ENCODE measurements around the gene TEX12. TPM values are rescaled to one million over a fixed set of nuclear protein-coding genes. Genes with fewer than 3 reads are reported as not detected.
"Not testable (repeated sequence)": the region's sequence is repeated elsewhere in the genome, so short reads cannot be mapped to it uniquely, and the experiment has no call there.

The TEX12 gene
- total RNA-seq, 2 experiments from 2014 or later, result 0.40 TPM; not detected in 1

DNA sequence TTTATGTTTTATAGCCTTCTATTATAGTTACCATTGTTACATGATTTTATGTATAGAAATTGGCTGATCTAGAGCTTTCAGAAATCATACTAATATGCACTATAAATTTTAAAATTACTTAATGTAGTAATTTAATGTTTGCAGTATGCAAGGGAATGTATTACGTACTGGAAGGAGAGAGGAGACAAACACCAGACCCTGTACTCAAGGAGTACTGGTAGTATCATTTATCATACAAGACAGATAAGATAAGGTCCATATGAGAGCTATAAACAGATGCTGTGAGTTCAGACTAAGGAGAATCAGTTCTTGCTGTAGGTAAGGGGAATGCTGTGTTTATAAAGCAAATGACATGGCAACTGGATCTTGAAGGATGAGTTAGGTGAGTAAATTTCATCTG lies 8.9 kb downstream of the TEX12 start:
- Mint-ChIP-seq H3K36me3 (no peaks in the 10 kb centered on the region), H3K27me3 (peaks cover 34% of the 10 kb centered on the region), H3K4me3 (no peak overlapping the region), H3K4me1 (peaks cover 12% of the 10 kb centered on the region), H3K9me3 (no peaks in the 10 kb centered on the region), H3K27ac (no peak overlapping the region)
- DNase-seq (no peak), ATAC-seq (ENCODE audit: low read depth) (no peak)
- POLR2A ChIA-PET, result no interaction called here

DNA sequence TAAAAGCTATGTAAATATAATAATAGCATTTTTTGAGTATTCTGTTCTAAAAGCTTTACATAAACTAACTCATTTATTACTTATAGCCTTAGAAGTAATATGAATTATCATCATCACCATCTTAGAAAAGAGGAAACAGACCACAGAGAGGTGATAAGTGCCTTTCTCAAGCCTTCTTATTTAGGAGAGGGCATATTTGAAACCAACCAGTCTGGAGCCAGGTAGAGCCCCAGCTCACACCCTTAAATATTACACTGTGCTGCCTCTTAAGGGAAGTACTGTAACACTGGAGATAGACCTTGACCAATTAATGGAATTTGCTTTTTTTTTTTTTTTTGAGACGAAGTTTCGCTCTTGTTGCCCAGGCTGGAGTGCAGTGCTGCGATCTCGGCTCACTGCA lies 10.4 kb downstream of the TEX12 start:
- H3K27ac Mint-ChIP-seq, result no peak overlapping the region
- DNase-seq (no peak), ATAC-seq (ENCODE audit: low read depth) (no peak)
- no peak overlapping the region for H3K4me3 Mint-ChIP-seq
- H3K27me3 Mint-ChIP-seq, result peaks cover 34% of the 10 kb centered on the region
- peaks cover 12% of the 10 kb centered on the region for H3K4me1 Mint-ChIP-seq
- POLR2A ChIA-PET, result no interaction called here
- no peaks in the 10 kb centered on the region for H3K36me3 Mint-ChIP-seq
- H3K9me3 Mint-ChIP-seq, result no peaks in the 10 kb centered on the region

DNA sequence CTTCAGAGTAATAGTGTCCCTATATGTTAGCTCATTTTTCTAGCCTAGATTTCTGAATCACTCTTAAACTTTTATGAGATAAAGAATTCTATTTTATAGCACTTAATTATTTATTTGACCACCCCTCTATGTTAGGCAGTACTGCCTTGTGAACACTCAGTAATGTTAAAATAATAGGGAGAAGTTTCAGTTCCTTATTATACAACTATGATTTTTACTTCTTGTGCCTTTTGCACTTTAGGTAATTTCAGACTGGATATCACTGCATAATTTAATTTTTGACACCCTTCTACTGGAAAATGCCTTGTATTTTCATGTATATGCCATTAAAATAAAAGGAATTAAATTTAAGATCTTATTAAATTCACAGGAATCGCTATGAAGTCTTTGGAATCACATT lies 11.3 kb downstream of the TEX12 start:
- DNase-seq (no peak), ATAC-seq (ENCODE audit: low read depth) (no peak)
- H3K27me3 Mint-ChIP-seq, result peaks cover 34% of the 10 kb centered on the region
- no peak overlapping the region for H3K4me3 Mint-ChIP-seq
- POLR2A ChIA-PET, result no interaction called here
- no peaks in the 10 kb centered on the region for H3K9me3 Mint-ChIP-seq
- H3K4me1 Mint-ChIP-seq, result peaks cover 12% of the 10 kb centered on the region
- no peak overlapping the region for H3K27ac Mint-ChIP-seq
- H3K36me3 Mint-ChIP-seq, result no peaks in the 10 kb centered on the region

DNA sequence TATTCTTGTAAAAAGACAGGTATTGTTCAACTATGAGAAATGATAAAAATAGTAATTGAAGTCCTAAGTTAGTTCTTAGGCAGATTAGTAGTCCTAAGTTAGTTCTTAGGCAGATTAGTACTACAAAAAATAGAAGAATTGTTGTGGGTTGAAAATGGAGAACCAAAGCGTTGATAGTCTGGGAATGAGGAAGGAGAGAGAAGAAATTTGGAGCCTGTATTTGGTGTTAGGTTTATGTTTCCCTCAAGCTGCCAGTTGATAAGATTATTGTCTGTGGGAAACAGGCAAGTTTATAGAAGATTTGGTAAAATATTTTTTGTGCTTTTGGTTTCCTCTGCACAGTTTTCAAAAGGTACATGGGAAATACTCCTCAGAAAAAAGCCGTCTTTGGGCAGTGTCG lies 11.8 kb downstream of the TEX12 start:
- POLR2A ChIA-PET, result no interaction called here
- no peaks in the 10 kb centered on the region for H3K36me3 Mint-ChIP-seq
- H3K9me3 Mint-ChIP-seq, result no peaks in the 10 kb centered on the region
- H3K27me3 Mint-ChIP-seq, result peaks cover 31% of the 10 kb centered on the region
- H3K4me1 Mint-ChIP-seq, result peaks cover 12% of the 10 kb centered on the region
- H3K4me3 Mint-ChIP-seq, result no peak overlapping the region
- H3K27ac Mint-ChIP-seq, result no peak overlapping the region
- no peak for DNase-seq
- ATAC-seq (ENCODE audit: low read depth), result no peak

DNA sequence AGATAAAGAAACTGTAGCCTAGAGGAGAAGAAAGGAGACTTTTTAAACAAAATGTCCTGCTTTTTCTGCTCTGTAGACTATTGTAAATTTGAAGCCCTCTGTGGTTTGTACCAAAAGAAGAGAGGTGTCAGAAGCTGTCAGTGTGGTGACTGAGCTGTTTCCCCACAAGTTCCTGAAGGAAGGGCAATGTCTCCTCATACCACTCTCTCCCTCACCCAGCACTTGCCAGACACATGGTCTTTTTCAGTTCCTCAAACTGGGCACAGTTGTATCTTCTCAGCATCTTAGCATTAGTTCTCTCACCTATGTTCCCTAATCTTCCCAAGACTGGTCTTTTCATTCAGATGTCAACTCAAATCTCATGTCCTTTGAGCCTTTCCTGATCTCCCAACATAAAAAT lies 12.4 kb downstream of the TEX12 start:
- Mint-ChIP-seq H3K27ac (no peak overlapping the region), H3K4me3 (no peak overlapping the region), H3K9me3 (no peaks in the 10 kb centered on the region), H3K4me1 (peaks cover 10% of the 10 kb centered on the region), H3K27me3 (peaks cover 29% of the 10 kb centered on the region), H3K36me3 (no peaks in the 10 kb centered on the region)
- DNase-seq, result no peak
- ATAC-seq (ENCODE audit: low read depth), result no peak
- POLR2A ChIA-PET, result no interaction called here

DNA sequence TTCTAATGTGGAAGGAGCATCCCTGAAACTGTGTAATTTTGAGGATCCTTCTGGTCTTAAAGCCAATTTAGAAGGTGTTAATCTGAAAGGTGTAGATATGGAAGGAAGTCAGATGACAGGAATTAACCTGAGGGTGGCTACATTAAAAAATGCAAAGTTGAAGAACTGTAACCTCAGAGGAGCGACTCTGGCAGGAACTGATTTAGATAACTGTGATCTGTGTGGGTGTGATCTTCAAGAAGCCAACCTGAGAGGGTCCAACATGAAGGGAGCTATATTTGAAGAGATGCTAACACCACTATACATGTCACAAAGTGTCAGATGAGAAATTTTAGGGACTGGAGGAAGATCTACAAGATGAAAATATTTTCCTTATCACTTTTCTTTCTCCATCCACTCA lies 15.7 kb downstream of the TEX12 start:
- ATAC-seq (ENCODE audit: low read depth), result no peak
- DNase-seq, result no peak
- Mint-ChIP-seq H3K27me3 (peaks cover 24% of the 10 kb centered on the region), H3K27ac (no peak overlapping the region), H3K4me3 (no peak overlapping the region), H3K4me1 (peaks cover 4% of the 10 kb centered on the region), H3K9me3 (no peaks in the 10 kb centered on the region), H3K36me3 (no peaks in the 10 kb centered on the region)
- POLR2A ChIA-PET, result no interaction called here

DNA sequence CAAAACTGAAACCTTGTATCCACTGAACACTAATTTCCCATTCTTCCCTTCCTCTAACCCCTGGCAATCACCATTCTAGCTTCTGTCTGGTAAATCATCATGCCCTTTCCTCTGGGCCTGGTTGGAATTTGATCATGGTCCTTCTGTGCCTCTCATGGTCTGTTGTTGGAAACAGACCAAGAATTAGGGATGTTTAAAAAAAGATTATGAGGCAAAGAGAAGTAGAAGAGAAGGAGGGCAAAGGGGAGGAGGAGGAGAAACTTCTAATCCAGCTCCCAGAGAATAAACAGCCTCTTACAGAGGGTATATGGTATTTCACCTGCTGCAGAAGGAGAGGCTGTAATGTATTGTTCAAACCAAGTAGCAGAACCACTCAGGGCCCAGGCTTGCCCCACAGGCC lies 18.7 kb downstream of the TEX12 start:
- ATAC-seq (ENCODE audit: low read depth), result no peak
- no peak overlapping the region for H3K27ac Mint-ChIP-seq

DNA sequence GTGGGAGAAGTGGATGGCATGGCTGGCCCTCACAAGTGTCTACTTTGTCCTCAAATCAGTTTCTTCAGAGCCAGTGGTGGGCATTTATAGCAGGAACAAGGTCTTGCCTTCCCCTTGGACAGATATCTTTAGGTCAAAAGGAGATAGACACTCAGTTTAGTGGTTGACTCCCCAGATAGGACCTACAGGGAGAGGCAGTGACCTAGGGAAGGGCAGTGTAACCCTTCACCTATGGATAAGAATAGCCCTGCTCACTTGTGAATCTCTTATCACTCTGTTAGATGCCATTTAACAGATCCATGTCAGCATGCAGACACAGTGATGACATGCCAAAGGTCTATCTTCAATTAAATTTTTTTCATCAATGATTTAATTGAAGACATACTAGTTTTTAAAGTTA lies 19.1 kb downstream of the TEX12 start:
- no peak overlapping the region for H3K4me3 Mint-ChIP-seq
- no peak overlapping the region for H3K27ac Mint-ChIP-seq
- no peak for DNase-seq
- H3K4me1 Mint-ChIP-seq, result no peaks in the 10 kb centered on the region
- POLR2A ChIA-PET, result no interaction called here
- no peaks in the 10 kb centered on the region for H3K36me3 Mint-ChIP-seq
- peaks cover 9% of the 10 kb centered on the region for H3K27me3 Mint-ChIP-seq
- no peak for ATAC-seq (ENCODE audit: low read depth)
- no peaks in the 10 kb centered on the region for H3K9me3 Mint-ChIP-seq

More for the DNA sequence above, 18.7 kb downstream of the TEX12 start:
- POLR2A ChIA-PET, result no interaction called here
- no peaks in the 10 kb centered on the region for H3K9me3 Mint-ChIP-seq
- H3K27me3 Mint-ChIP-seq, result peaks cover 10% of the 10 kb centered on the region
- no peak for DNase-seq
- H3K4me3 Mint-ChIP-seq, result no peak overlapping the region
- no peaks in the 10 kb centered on the region for H3K36me3 Mint-ChIP-seq
- H3K4me1 Mint-ChIP-seq, result no peaks in the 10 kb centered on the region

DNA sequence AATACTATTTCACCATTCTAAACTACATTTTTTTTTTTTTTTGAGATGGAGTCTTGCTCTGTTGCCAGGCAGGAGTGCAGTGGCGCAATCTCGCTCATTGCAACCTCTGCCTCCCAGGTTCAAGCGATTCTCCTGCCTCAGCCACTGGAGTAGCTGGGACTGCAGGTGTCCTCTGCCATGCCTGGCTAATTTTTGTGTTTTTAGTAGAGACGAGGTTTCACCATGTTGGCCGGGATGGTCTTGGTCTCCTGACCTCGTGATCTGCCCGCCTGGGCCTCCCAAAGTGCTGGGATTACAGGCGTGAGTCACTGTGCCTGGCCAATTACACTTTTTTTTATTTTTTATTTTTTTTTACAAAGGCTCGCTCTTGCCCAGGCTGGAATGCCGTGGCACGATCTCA lies 27.9 kb downstream of the TEX12 start:
- POLR2A ChIA-PET, result interaction anchor here (0.6 kb wide), 1 partner anchor 57 kb away, joined by 3 read pairs; no protein-coding TSS in a partner anchor
- H3K27me3 Mint-ChIP-seq, result peaks cover 22% of the 10 kb centered on the region
- not testable (repeated sequence) for H3K4me3 Mint-ChIP-seq; H3K9me3 Mint-ChIP-seq; H3K4me1 Mint-ChIP-seq; H3K27ac Mint-ChIP-seq; H3K36me3 Mint-ChIP-seq; ATAC-seq (ENCODE audit: low read depth); DNase-seq

DNA sequence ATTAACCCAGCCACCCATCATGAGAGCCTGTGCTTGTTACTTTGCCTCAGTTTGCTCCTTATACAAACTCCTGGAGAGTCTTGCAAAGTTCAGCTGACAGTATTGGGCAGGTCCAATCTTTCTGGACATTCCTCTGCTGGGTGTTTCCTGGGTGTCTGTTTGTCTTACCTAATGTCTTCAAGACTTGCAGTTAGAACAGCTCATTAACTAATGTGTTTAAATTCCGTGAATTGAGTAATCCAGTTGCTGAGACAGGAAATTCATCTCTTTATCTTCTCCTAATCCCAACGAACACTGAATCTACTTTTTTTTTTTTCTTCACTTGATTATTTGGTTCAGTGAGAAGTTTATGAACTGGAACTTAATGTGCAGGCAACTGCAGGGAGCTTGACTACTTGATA lies 28.8 kb downstream of the TEX12 start:
- POLR2A ChIA-PET, result no interaction called here
- Mint-ChIP-seq H3K4me3 (no peak overlapping the region), H3K27ac (no peak overlapping the region), H3K4me1 (peaks cover 2% of the 10 kb centered on the region), H3K9me3 (peaks cover 3% of the 10 kb centered on the region), H3K36me3 (no peaks in the 10 kb centered on the region), H3K27me3 (peaks cover 22% of the 10 kb centered on the region)
- ATAC-seq (ENCODE audit: low read depth) (no peak), DNase-seq (no peak)

DNA sequence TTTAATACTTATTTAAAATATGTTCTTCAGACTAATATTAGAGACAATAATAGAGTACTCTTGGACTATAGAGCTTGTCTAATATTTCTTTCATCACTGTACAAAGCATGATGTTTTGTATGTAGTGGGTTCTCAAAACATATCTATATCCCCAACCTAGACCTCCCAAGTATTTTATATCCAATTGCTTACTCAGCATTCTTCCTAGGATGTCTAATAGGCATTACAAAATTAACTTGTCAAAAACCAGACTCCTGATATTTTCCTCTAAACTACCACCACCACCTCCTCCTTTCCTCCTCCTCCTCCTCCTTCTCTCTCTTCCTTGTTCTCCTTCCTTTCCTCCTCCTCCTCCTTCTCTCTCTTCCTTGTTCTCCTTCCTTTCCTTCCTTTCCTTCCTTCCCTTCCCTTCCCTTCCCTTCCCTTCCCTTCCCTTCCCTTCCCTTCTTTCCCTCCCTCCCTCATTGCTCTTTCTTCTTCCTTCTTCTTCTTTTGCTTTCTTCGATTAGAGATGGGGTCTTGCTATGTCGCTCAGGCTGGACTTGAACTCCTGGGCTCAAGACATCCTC lies 29.4 kb downstream of the TEX12 start:
- no peak overlapping the region for H3K4me3 Mint-ChIP-seq
- DNase-seq (no peak), ATAC-seq (ENCODE audit: low read depth) (no peak)
- peaks cover 2% of the 10 kb centered on the region for H3K4me1 Mint-ChIP-seq
- H3K36me3 Mint-ChIP-seq, result no peaks in the 10 kb centered on the region
- H3K27me3 Mint-ChIP-seq, result peaks cover 18% of the 10 kb centered on the region
- H3K27ac Mint-ChIP-seq, result no peak overlapping the region
- POLR2A ChIA-PET, result no interaction called here
- peaks cover 3% of the 10 kb centered on the region for H3K9me3 Mint-ChIP-seq

DNA sequence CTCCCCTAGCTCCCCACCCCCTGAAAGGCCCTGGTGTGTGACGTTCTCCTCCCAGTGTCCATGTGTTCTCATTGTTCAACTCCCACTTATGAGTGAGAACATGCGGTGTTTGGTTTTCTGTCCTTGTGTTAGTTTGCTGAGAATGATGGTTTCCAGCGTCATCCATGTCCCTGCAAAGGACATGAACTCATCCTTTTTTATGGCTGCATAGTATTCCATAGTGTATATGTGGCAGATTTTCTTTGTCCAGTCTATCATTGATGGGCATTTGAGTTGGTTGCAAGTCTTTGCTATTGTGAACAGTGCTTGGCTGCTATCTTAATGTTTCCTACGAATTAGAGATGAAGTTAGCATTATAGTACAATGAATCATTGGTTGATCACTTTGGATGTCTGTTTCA lies 31.9 kb downstream of the TEX12 start:
- DNase-seq; H3K9me3 Mint-ChIP-seq; ATAC-seq (ENCODE audit: low read depth); H3K27ac Mint-ChIP-seq; H3K4me3 Mint-ChIP-seq; H3K36me3 Mint-ChIP-seq; POLR2A ChIA-PET; H3K4me1 Mint-ChIP-seq: not testable (repeated sequence)
- peaks cover 18% of the 10 kb centered on the region for H3K27me3 Mint-ChIP-seq

DNA sequence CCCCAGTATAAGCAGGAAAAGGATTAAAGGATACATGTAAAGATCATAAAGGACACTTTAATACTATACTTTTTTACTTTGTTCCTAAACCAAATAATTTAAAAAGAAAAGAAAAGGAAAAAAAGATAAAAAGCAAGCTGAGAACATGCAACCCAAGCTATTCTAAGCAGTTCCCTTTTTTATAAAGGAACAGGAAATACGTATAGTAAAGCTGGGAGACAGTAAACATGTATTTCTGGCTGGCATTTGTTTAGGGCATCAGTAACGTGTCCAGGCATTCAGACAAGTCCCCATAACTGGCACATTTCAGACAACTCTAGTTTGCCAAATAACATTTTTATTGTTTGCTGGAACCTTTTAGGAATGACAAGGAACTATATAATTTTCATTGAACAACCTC lies 33.1 kb downstream of the TEX12 start:
- peaks cover 18% of the 10 kb centered on the region for H3K27me3 Mint-ChIP-seq
- POLR2A ChIA-PET, result no interaction called here
- H3K36me3 Mint-ChIP-seq, result no peaks in the 10 kb centered on the region
- no peak overlapping the region for H3K4me3 Mint-ChIP-seq
- H3K4me1 Mint-ChIP-seq, result no peaks in the 10 kb centered on the region
- peaks cover 3% of the 10 kb centered on the region for H3K9me3 Mint-ChIP-seq
- no peak overlapping the region for H3K27ac Mint-ChIP-seq
- DNase-seq (no peak), ATAC-seq (ENCODE audit: low read depth) (no peak)

DNA sequence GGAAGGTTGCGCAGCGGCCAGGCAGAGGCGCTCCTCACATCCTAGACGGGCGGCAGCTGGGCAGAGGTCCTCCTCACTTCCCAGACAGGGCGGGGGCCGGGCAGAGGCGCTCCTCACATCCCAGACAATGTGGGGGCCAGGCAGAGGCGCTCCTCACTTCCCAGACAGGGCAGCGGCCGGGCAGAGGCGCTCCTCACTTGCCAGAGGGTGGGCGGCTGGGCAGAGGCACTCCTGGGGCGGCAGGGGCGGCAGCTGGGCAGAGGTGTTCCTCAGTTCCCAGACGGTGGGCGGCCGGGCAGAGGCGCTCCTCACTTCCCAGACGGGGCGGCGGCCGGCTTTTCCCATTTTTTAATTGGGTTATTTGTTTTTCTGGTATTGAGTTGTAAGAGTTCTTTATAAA lies 38.9 kb downstream of the TEX12 start:
- H3K36me3 Mint-ChIP-seq, result no peaks in the 10 kb centered on the region
- H3K27ac Mint-ChIP-seq, result no peak overlapping the region
- DNase-seq (no peak), ATAC-seq (ENCODE audit: low read depth) (no peak)
- POLR2A ChIA-PET, result no interaction called here
- H3K27me3 Mint-ChIP-seq, result peaks cover 9% of the 10 kb centered on the region
- no peaks in the 10 kb centered on the region for H3K4me1 Mint-ChIP-seq
- H3K9me3 Mint-ChIP-seq, result no peaks in the 10 kb centered on the region
- H3K4me3 Mint-ChIP-seq, result no peak overlapping the region

DNA sequence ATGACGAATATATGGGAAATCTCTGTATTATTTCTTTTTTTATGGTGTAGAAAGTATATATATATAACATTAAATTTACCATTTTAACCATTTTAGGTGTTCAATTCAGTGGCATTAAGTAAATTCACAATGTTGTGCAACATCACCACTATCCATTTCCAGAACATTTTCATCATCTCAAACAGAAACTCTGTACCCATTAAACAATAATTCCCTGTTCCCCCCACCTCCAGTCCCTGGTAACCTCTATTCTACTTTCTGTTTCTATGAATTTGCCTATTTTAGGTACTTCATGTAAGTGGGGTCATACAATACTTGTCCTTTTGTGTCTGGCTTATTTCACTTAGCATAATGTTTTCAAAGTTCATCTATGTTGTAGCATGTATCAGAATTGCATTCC lies 43.7 kb downstream of the TEX12 start:
- no peaks in the 10 kb centered on the region for H3K36me3 Mint-ChIP-seq

More for the DNA sequence above, 43.7 kb downstream of the TEX12 start:
- H3K27ac Mint-ChIP-seq, result no peak overlapping the region
- no peaks in the 10 kb centered on the region for H3K9me3 Mint-ChIP-seq
- ATAC-seq (ENCODE audit: low read depth) (no peak), DNase-seq (no peak)
- POLR2A ChIA-PET, result no interaction called here
- H3K27me3 Mint-ChIP-seq, result peaks cover 6% of the 10 kb centered on the region
- no peak overlapping the region for H3K4me3 Mint-ChIP-seq
- H3K4me1 Mint-ChIP-seq, result no peaks in the 10 kb centered on the region

Data from activated naive CD8-positive, alpha-beta T cell treated with anti-CD3 and anti-CD28 coated beads, Interleukin-2, amount 10 ng/mL, durations not matched to agents 7 days and 5 days (primary cell).